ENCODE measurements around the gene SMARCD1. TPM values are rescaled to one million over a fixed set of nuclear protein-coding genes. Genes with fewer than 3 reads are reported as not detected.

SMARCD1 gene
- total RNA-seq, 1 donor from 2014 or later, result 160 TPM

DNA sequence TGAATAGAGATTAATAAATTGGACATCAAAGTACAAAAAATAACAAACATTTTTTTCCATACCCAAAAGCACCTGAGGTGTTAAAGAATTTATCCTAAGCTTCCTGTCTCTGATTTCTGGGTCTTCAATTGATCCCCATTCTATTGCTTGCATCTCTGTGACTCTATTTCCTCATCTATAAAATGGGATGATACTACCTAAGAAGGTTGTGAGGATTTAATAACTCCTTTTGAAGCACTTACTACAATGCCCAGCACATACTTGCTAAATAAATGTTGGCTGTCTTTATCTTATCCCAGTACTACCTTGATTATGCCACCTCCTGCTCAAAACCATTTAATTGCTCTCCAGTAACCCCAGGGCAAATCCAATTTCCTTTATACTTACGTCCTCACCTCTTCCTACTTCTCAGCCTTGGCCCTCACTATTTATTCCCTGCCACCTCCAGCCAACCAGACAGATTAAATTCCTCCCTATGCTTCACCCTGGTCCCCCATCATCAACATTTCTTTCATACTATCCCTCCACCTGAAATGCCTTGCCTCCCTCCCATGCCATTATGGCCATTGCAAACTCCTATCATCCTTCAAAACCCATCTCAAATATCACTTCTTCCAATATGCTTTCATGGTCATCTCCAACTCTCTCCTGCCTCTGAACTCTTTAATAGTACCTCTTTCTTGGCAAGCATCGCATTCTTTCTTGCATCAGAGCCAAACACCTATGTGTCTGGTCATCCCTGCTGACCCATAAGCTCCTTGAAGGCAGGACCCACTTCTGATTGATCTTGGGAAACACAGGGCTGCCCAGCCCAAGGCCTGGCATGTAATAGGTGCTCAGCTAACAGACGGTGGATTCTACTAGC lies 35.7 kb upstream of the SMARCD1 start:
- Mint-ChIP-seq H3K36me3 (ENCODE audit: insufficient read depth) (no peaks in the 10 kb centered on the region), H3K9me3 (ENCODE audit: low read depth) (no peaks in the 10 kb centered on the region), H3K4me3 (ENCODE audit: low read depth) (no peak overlapping the region), H3K27me3 (peaks cover 51% of the 10 kb centered on the region), H3K4me1 (ENCODE audit: low read depth) (peaks cover 9% of the 10 kb centered on the region), H3K27ac (no peak overlapping the region)
- TF ChIP-seq, protein P1, sequence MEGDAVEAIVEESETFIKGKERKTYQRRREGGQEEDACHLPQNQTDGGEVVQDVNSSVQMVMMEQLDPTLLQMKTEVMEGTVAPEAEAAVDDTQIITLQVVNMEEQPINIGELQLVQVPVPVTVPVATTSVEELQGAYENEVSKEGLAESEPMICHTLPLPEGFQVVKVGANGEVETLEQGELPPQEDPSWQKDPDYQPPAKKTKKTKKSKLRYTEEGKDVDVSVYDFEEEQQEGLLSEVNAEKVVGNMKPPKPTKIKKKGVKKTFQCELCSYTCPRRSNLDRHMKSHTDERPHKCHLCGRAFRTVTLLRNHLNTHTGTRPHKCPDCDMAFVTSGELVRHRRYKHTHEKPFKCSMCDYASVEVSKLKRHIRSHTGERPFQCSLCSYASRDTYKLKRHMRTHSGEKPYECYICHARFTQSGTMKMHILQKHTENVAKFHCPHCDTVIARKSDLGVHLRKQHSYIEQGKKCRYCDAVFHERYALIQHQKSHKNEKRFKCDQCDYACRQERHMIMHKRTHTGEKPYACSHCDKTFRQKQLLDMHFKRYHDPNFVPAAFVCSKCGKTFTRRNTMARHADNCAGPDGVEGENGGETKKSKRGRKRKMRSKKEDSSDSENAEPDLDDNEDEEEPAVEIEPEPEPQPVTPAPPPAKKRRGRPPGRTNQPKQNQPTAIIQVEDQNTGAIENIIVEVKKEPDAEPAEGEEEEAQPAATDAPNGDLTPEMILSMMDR (IDR thresholded peaks at IDR 0.05; ENCODE audit: unreplicated experiment), result no peak
- DNase-seq (ENCODE audit: low spot score, unreplicated experiment), result no peak

- H3K4me1 Mint-ChIP-seq (ENCODE audit: low read depth), result peaks cover 9% of the 10 kb centered on the region
- no peaks in the 10 kb centered on the region for H3K36me3 Mint-ChIP-seq (ENCODE audit: insufficient read depth)
- no peak for DNase-seq (ENCODE audit: low spot score, unreplicated experiment)
- H3K9me3 Mint-ChIP-seq (ENCODE audit: low read depth), result no peaks in the 10 kb centered on the region
- no peak overlapping the region for H3K27ac Mint-ChIP-seq
- TF ChIP-seq, protein P1 (IDR thresholded peaks at IDR 0.05; ENCODE audit: unreplicated experiment), result no peak
- H3K27me3 Mint-ChIP-seq, result peaks cover 51% of the 10 kb centered on the region
- H3K4me3 Mint-ChIP-seq (ENCODE audit: low read depth), result peak overlapping the region; percentile 64
Observed at GRCh38 chr12:50050119-50050385, 35.1 kb upstream of the SMARCD1 start.

- peak overlapping the region; percentile 56 for H3K27ac Mint-ChIP-seq
- peak overlapping the region; percentile 64 for H3K4me3 Mint-ChIP-seq (ENCODE audit: low read depth)
- peaks cover 52% of the 10 kb centered on the region for H3K27me3 Mint-ChIP-seq
- no peaks in the 10 kb centered on the region for H3K36me3 Mint-ChIP-seq (ENCODE audit: insufficient read depth)
- peaks cover 9% of the 10 kb centered on the region for H3K4me1 Mint-ChIP-seq (ENCODE audit: low read depth)
- DNase-seq (ENCODE audit: low spot score, unreplicated experiment), result no peak
- TF ChIP-seq, protein P1 (IDR thresholded peaks at IDR 0.05; ENCODE audit: unreplicated experiment), result no peak
- no peaks in the 10 kb centered on the region for H3K9me3 Mint-ChIP-seq (ENCODE audit: low read depth)
Observed at GRCh38 chr12:50050410-50051098, 34.6 kb upstream of the SMARCD1 start.

DNA sequence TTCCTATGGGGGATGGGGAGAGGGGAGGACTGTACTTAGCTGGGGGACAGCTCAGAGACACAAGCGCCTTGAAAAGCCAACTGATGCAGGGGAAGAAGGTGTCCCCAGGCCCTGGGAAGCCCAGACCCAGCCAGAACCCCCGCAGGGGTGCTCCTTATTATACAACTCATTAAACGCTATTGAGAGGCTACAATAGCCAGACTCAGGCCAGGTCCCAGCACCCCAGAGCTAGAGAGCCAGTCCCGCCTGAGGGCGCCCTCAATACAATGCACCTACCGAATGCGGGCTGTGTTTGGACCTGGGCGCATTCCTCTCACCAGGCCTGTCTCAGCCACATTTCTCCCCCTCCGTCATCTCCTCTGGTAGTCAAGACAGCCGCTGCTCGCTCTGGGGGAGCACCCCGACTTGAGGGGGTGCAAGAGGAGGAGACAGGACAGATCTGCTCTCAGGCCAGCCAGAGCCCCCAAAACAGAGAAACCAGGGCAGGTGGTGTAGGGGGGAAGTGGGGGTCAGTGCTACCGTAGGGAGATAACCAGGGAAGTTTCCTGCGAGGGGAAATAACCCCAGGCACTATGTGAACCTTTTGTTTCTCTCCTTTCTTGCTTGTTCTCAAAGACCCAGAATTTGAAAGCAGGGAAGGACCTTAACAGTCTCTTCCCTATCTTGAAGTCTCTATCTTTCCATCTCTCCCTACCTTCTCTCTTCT lies 33.9 kb upstream of the SMARCD1 start:
- Mint-ChIP-seq H3K9me3 (ENCODE audit: low read depth) (no peaks in the 10 kb centered on the region), H3K27ac (no peak overlapping the region), H3K27me3 (peaks cover 59% of the 10 kb centered on the region), H3K4me3 (ENCODE audit: low read depth) (no peak overlapping the region), H3K4me1 (ENCODE audit: low read depth) (peaks cover 12% of the 10 kb centered on the region), H3K36me3 (ENCODE audit: insufficient read depth) (no peaks in the 10 kb centered on the region)
- TF ChIP-seq, protein P1 (IDR thresholded peaks at IDR 0.05; ENCODE audit: unreplicated experiment), result no peak
- no peak for DNase-seq (ENCODE audit: low spot score, unreplicated experiment)

DNA sequence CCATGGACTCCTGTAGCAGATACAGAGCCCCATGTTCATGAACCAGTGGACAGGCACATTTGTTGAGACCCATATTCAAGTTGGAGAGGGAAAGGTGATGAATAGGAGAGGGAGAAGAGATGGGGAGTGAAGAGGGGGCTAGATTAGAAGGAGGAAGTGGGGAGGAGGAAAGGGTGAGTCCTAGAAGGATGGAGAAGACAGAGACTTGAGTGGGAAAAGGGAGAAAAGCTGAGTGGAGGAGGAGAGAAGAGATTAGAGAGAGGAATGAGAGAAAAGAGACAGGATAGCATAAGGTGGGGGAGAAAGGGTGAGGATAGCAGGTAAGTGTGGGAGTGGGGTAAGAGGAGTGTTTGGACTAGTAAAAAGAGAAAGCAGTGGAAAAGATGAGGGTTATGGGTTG lies 32.6 kb upstream of the SMARCD1 start:
- Mint-ChIP-seq H3K9me3 (ENCODE audit: low read depth) (no peaks in the 10 kb centered on the region), H3K27me3 (peaks cover 63% of the 10 kb centered on the region), H3K36me3 (ENCODE audit: insufficient read depth) (no peaks in the 10 kb centered on the region), H3K27ac (no peak overlapping the region), H3K4me1 (ENCODE audit: low read depth) (peaks cover 16% of the 10 kb centered on the region), H3K4me3 (ENCODE audit: low read depth) (no peak overlapping the region)
- TF ChIP-seq, protein P1 (IDR thresholded peaks at IDR 0.05; ENCODE audit: unreplicated experiment), result no peak
- DNase-seq (ENCODE audit: low spot score, unreplicated experiment), result no peak

Measured in progenitor cell of endocrine pancreas (in vitro differentiated cells).